ENCODE measurements around the gene SNRNP48. TPM values are rescaled to one million over a fixed set of nuclear protein-coding genes. Genes with fewer than 3 reads are reported as not detected.

Gene SNRNP48
- total RNA-seq, 1 experiment from 2014 or later: 17.6 TPM

DNA sequence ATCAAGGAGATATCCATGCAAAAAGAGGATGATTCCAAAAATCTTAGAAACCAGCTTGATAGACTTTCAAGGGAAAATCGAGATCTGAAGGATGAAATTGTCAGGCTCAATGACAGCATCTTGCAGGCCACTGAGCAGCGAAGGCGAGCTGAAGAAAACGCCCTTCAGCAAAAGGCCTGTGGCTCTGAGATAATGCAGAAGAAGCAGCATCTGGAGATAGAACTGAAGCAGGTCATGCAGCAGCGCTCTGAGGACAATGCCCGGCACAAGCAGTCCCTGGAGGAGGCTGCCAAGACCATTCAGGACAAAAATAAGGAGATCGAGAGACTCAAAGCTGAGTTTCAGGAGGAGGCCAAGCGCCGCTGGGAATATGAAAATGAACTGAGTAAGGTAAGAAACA is 10.1 kb upstream of the SNRNP48 start (continued):
- TF ChIP-seq, protein P1, sequence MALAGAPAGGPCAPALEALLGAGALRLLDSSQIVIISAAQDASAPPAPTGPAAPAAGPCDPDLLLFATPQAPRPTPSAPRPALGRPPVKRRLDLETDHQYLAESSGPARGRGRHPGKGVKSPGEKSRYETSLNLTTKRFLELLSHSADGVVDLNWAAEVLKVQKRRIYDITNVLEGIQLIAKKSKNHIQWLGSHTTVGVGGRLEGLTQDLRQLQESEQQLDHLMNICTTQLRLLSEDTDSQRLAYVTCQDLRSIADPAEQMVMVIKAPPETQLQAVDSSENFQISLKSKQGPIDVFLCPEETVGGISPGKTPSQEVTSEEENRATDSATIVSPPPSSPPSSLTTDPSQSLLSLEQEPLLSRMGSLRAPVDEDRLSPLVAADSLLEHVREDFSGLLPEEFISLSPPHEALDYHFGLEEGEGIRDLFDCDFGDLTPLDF (CRISPR knock-in tag; IDR thresholded peaks at IDR 0.05): no peak
- TF ChIP-seq, protein P2, sequence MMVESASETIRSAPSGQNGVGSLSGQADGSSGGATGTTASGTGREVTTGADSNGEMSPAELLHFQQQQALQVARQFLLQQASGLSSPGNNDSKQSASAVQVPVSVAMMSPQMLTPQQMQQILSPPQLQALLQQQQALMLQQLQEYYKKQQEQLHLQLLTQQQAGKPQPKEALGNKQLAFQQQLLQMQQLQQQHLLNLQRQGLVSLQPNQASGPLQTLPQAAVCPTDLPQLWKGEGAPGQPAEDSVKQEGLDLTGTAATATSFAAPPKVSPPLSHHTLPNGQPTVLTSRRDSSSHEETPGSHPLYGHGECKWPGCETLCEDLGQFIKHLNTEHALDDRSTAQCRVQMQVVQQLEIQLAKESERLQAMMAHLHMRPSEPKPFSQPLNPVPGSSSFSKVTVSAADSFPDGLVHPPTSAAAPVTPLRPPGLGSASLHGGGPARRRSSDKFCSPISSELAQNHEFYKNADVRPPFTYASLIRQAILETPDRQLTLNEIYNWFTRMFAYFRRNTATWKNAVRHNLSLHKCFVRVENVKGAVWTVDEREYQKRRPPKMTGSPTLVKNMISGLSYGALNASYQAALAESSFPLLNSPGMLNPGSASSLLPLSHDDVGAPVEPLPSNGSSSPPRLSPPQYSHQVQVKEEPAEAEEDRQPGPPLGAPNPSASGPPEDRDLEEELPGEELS (CRISPR knock-in tag; IDR thresholded peaks at IDR 0.05): no peak
- TF ChIP-seq ZNF317 (CRISPR knock-in tag; IDR thresholded peaks at IDR 0.05; ENCODE audit: borderline replicate concordance, low read depth) (no peak), RORB (CRISPR knock-in tag; IDR thresholded peaks at IDR 0.05) (no peak), ZNF423 (CRISPR knock-in tag; IDR thresholded peaks at IDR 0.05) (no peak), HMGA2 (CRISPR knock-in tag; IDR thresholded peaks at IDR 0.05) (no peak)

DNA sequence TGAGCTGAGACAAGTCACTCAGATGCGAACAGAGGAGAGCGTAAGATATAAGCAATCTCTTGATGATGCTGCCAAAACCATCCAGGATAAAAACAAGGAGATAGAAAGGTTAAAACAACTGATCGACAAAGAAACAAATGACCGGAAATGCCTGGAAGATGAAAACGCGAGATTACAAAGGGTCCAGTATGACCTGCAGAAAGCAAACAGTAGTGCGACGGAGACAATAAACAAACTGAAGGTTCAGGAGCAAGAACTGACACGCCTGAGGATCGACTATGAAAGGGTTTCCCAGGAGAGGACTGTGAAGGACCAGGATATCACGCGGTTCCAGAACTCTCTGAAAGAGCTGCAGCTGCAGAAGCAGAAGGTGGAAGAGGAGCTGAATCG is 9.5 kb upstream of the SNRNP48 start:
- DNase-seq (ENCODE audit: low spot score): no peak
- Mint-ChIP-seq H3K4me3 (no peak overlapping the region), H3K9me3 (no peaks in the 10 kb centered on the region), H3K4me1 (no peaks in the 10 kb centered on the region), H3K27ac (no peak overlapping the region), H3K27me3 (ENCODE audit: low read depth) (no peaks in the 10 kb centered on the region), H3K36me3 (peaks cover 52% of the 10 kb centered on the region)
- POLR2A ChIA-PET: no interaction called here
- CTCF ChIA-PET: interaction anchor here (1.6 kb wide), 1 partner anchor 155 kb away, joined by 7 read pairs; no protein-coding TSS in a partner anchor
- TF ChIP-seq, protein P3, sequence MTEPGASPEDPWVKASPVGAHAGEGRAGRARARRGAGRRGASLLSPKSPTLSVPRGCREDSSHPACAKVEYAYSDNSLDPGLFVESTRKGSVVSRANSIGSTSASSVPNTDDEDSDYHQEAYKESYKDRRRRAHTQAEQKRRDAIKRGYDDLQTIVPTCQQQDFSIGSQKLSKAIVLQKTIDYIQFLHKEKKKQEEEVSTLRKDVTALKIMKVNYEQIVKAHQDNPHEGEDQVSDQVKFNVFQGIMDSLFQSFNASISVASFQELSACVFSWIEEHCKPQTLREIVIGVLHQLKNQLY (CRISPR knock-in tag; IDR thresholded peaks at IDR 0.05): no peak
- TF ChIP-seq ZNF263 (CRISPR knock-in tag; IDR thresholded peaks at IDR 0.05; ENCODE audit: low read depth) (no peak), OVOL2 (CRISPR knock-in tag; IDR thresholded peaks at IDR 0.05; ENCODE audit: borderline replicate concordance) (no peak), NR3C1 (CRISPR knock-in tag; conservative IDR thresholded peaks at IDR 0.05; ENCODE audit: low read depth) (no peak)
- TF ChIP-seq, protein P2 (CRISPR knock-in tag; IDR thresholded peaks at IDR 0.05): no peak
- TF ChIP-seq, protein P1 (CRISPR knock-in tag; IDR thresholded peaks at IDR 0.05): no peak
- ATAC-seq: no peak

GRCh38 chr6:7580927-7581618 is 8.9 kb upstream of the SNRNP48 start:
- Mint-ChIP-seq H3K4me3 (no peak overlapping the region), H3K4me1 (no peaks in the 10 kb centered on the region), H3K27me3 (ENCODE audit: low read depth) (no peaks in the 10 kb centered on the region), H3K36me3 (peaks cover 46% of the 10 kb centered on the region), H3K27ac (no peak overlapping the region), H3K9me3 (no peaks in the 10 kb centered on the region)
- no peak for DNase-seq (ENCODE audit: low spot score)
- TF ChIP-seq, protein P4, sequence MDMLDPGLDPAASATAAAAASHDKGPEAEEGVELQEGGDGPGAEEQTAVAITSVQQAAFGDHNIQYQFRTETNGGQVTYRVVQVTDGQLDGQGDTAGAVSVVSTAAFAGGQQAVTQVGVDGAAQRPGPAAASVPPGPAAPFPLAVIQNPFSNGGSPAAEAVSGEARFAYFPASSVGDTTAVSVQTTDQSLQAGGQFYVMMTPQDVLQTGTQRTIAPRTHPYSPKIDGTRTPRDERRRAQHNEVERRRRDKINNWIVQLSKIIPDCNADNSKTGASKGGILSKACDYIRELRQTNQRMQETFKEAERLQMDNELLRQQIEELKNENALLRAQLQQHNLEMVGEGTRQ (CRISPR knock-in tag; IDR thresholded peaks at IDR 0.05): no peak
- TF ChIP-seq ZNF425 (CRISPR knock-in tag; conservative IDR thresholded peaks at IDR 0.05) (no peak), OVOL2 (CRISPR knock-in tag; IDR thresholded peaks at IDR 0.05; ENCODE audit: borderline replicate concordance) (no peak), NFE2L1 (CRISPR knock-in tag; IDR thresholded peaks at IDR 0.05) (no peak), RELA (CRISPR knock-in tag; IDR thresholded peaks at IDR 0.05; ENCODE audit: borderline replicate concordance) (no peak), ZNF423 (CRISPR knock-in tag; IDR thresholded peaks at IDR 0.05) (no peak), ZNF671 (CRISPR knock-in tag; IDR thresholded peaks at IDR 0.05) (no peak), PRRX2 (CRISPR knock-in tag; IDR thresholded peaks at IDR 0.05) (no peak), KAT7 (CRISPR knock-in tag; IDR thresholded peaks at IDR 0.05; ENCODE audit: borderline replicate concordance) (no peak)
- TF ChIP-seq, protein P2 (CRISPR knock-in tag; IDR thresholded peaks at IDR 0.05): no peak
- ATAC-seq: no peak
- ChIA-PET CTCF (interaction anchor here (0.6 to 1.6 kb wide), 2 partner anchors 106 to 156 kb away, joined by 4 to 7 read pairs; no protein-coding TSS in a partner anchor), POLR2A (no interaction called here)
